HEK293T (cell line): ENCODE data around the gene ERC2.

Experiments
- BHLHE40 ChIP-seq: fragments of 450-650 bp; IDR thresholded peaks from 2 replicates; pipeline ENCODE4 v1.6.1; 2016; ENCODE audit warnings: mild to moderate bottlenecking, moderate library complexity, borderline replicate concordance
- CTBP1 ChIP-seq: fragments of 450-650 bp; IDR thresholded peaks from 2 replicates; pipeline ENCODE4 v1.6.1; 2016; ENCODE audit warnings: borderline replicate concordance
- FOXA1 ChIP-seq: fragments of 450-650 bp; IDR thresholded peaks from 2 replicates; pipeline ENCODE4 v1.6.1; 2016; ENCODE audit warnings: mild to moderate bottlenecking
- FOXK2 ChIP-seq: fragments of 450-650 bp; IDR thresholded peaks from 2 replicates; pipeline ENCODE4 v1.6.1; 2016; ENCODE audit warnings: mild to moderate bottlenecking
- FOXM1 ChIP-seq: fragments of 450-650 bp; IDR thresholded peaks from 2 replicates; pipeline ENCODE4 v1.6.1; 2017; ENCODE audit warnings: mild to moderate bottlenecking, borderline replicate concordance
- HDGF ChIP-seq: fragments of 450-650 bp; IDR thresholded peaks from 2 replicates; pipeline ENCODE4 v1.6.1; 2017; ENCODE audit warnings: antibody characterized with exemption, borderline replicate concordance
- L3MBTL2 ChIP-seq: fragments of 450-650 bp; conservative IDR thresholded peaks from 2 replicates; pipeline ENCODE4 v1.6.1; 2016; ENCODE audit warnings: mild to moderate bottlenecking
- LEF1 ChIP-seq: fragments of 450-650 bp; IDR thresholded peaks from 2 replicates; pipeline ENCODE4 v1.6.1; 2017; ENCODE audit warnings: mild to moderate bottlenecking, borderline replicate concordance
- NFRKB ChIP-seq: fragments of 450-650 bp; IDR thresholded peaks from 2 replicates; pipeline ENCODE4 v1.6.1; 2016; ENCODE audit warnings: mild to moderate bottlenecking, moderate library complexity
- PKNOX1 ChIP-seq: fragments of 450-650 bp; IDR thresholded peaks from 2 replicates; pipeline ENCODE4 v1.6.1; 2016
- SP1 ChIP-seq: fragments of 450-650 bp; IDR thresholded peaks from 2 replicates; pipeline ENCODE4 v1.6.1; 2017
- SUZ12 ChIP-seq: fragments of 450-650 bp; IDR thresholded peaks from 2 replicates; pipeline ENCODE4 v1.6.1; 2016; ENCODE audit warnings: mild to moderate bottlenecking
- TARDBP ChIP-seq: fragments of 450-650 bp; IDR thresholded peaks from 2 replicates; pipeline ENCODE4 v1.6.1; 2016
- ZNF384 ChIP-seq: fragments of 450-650 bp; IDR thresholded peaks from 2 replicates; pipeline ENCODE4 v1.6.1; 2016

- TF ChIP-seq LEF1, result no peak
- no peak for TF ChIP-seq FOXM1
- no peak for TF ChIP-seq L3MBTL2
- no peak for TF ChIP-seq SP1
- no peak for TF ChIP-seq NFRKB
- TF ChIP-seq BHLHE40, result no peak
- TF ChIP-seq SUZ12, result no peak
- TF ChIP-seq FOXA1, result no peak
- no peak for TF ChIP-seq PKNOX1
- TF ChIP-seq FOXK2, result no peak
- no peak for TF ChIP-seq HDGF
- TF ChIP-seq ZNF384, result no peak
- no peak for TF ChIP-seq TARDBP
- no peak for TF ChIP-seq CTBP1
Observed at GRCh38 chr3:55619046-55619808, 849.0 kb downstream of the ERC2 start.
